Astrocyte (in vitro differentiated cells and primary cell): ENCODE data around the gene C2CD4A. TPM values are rescaled to one million over a fixed set of nuclear protein-coding genes. Genes with fewer than 3 reads are reported as not detected.

Source experiments
- DNase-seq: peaks from one replicate; pipeline ENCODE4 v3.0.0-alpha.2; 2010; ENCODE audit warnings: low read depth
- FAIRE-seq: peaks from 2 replicates; lab custom pipeline; 2011; peaks lifted over from hg19 to GRCh38; lab: Jason Lieb, UNC
- H2AFZ ChIP-seq: 2 replicates; pipeline ENCODE4 v1.6.0; 2012; ENCODE audit warnings: low read depth, low read length, inconsistent platforms
- H3K27ac ChIP-seq: 2 replicates; pipeline ENCODE4 v1.5.1; 2011; ENCODE audit warnings: low read depth, low read length, inconsistent platforms
- H3K27me3 ChIP-seq: 2 replicates; pipeline ENCODE4 v1.6.0; 2011; ENCODE audit warnings: low read length, inconsistent platforms; ENCODE audit not compliant: insufficient read depth
- H3K36me3 ChIP-seq: 2 replicates; pipeline ENCODE4 v1.5.1; 2011; ENCODE audit warnings: low read length, inconsistent platforms; ENCODE audit not compliant: insufficient read depth
- H3K4me1 ChIP-seq: 2 replicates; pipeline ENCODE4 v1.5.1; 2011; ENCODE audit warnings: low read length, inconsistent platforms; ENCODE audit not compliant: insufficient read depth
- H3K4me2 ChIP-seq: 2 replicates; pipeline ENCODE4 v1.6.0; 2012; ENCODE audit warnings: low read length, inconsistent platforms
- H3K4me3 ChIP-seq: 2 replicates; pipeline ENCODE4 v1.5.1; 2011; ENCODE audit warnings: low read depth, mild to moderate bottlenecking, low read length, inconsistent platforms; ENCODE audit not compliant: insufficient read depth
- H3K79me2 ChIP-seq: 2 replicates; pipeline ENCODE4 v1.6.0; 2012; ENCODE audit warnings: mild to moderate bottlenecking, low read length, inconsistent platforms; ENCODE audit not compliant: insufficient read depth
- H3K9ac ChIP-seq: 2 replicates; pipeline ENCODE4 v1.6.0; 2012; ENCODE audit warnings: mild to moderate bottlenecking, low read length, inconsistent platforms
- H3K9me3 ChIP-seq: 2 replicates; pipeline ENCODE4 v1.5.1; 2012; ENCODE audit warnings: low read depth, mild to moderate bottlenecking, low read length, inconsistent platforms; ENCODE audit not compliant: insufficient read depth
- H4K20me1 ChIP-seq: 2 replicates; pipeline ENCODE4 v1.6.0; 2012; ENCODE audit warnings: low read length, inconsistent platforms; ENCODE audit not compliant: insufficient read depth
- H3K27ac Mint-ChIP-seq: one replicate; pipeline ENCODE4 v1.8.0; 2021; ENCODE audit warnings: mild to moderate bottlenecking, mixed read lengths; ENCODE audit not compliant: unreplicated experiment
- H3K27me3 Mint-ChIP-seq: one replicate; pipeline ENCODE4 v1.8.0; 2021; ENCODE audit warnings: low read depth, mixed read lengths; ENCODE audit not compliant: unreplicated experiment
- H3K36me3 Mint-ChIP-seq: one replicate; pipeline ENCODE4 v1.8.0; 2021; ENCODE audit warnings: low read depth, mixed read lengths; ENCODE audit not compliant: unreplicated experiment
- H3K4me1 Mint-ChIP-seq: one replicate; pipeline ENCODE4 v1.8.0; 2021; ENCODE audit warnings: low read depth, mixed read lengths; ENCODE audit not compliant: unreplicated experiment
- H3K4me3 Mint-ChIP-seq: one replicate; pipeline ENCODE4 v1.8.0; 2021; ENCODE audit warnings: mild to moderate bottlenecking, moderate library complexity, mixed read lengths; ENCODE audit not compliant: unreplicated experiment
- H3K9me3 Mint-ChIP-seq: one replicate; pipeline ENCODE4 v1.8.0; 2021; ENCODE audit warnings: mild to moderate bottlenecking, mixed read lengths; ENCODE audit not compliant: unreplicated experiment
- CTCF ChIP-seq: IDR thresholded peaks from 2 replicates; pipeline ENCODE4 v1.5.1; 2011; ENCODE audit warnings: low read depth, mild to moderate bottlenecking, inconsistent platforms, low read length, moderate library complexity; ENCODE audit not compliant: insufficient read depth
- EZH2 ChIP-seq: IDR thresholded peaks from 2 replicates; pipeline ENCODE4 v1.6.1; 2012; ENCODE audit warnings: mild to moderate bottlenecking, low read length, inconsistent platforms; ENCODE audit not compliant: insufficient read depth
- total RNA-seq: library from RNA; stranded (reverse); gene quantifications from 2 replicates; pipeline ENCODE4 v1.2.1, GENCODE V29; 2021

C2CD4A gene
- total RNA-seq, 1 donor from 2014 or later = not detected

- no peaks in the 10 kb centered on the region for H3K4me1 ChIP-seq
- H3K79me2 ChIP-seq = no peaks in the 10 kb centered on the region
- no peaks in the 10 kb centered on the region for H3K36me3 ChIP-seq
- H2AFZ ChIP-seq = no peak overlapping the region
- H3K9me3 ChIP-seq = no peaks in the 10 kb centered on the region
- no peak overlapping the region for H3K4me3 ChIP-seq
- Mint-ChIP-seq H3K9me3 (peaks cover 7% of the 10 kb centered on the region), H3K4me1 (no peaks in the 10 kb centered on the region), H3K27ac (no peak overlapping the region), H3K27me3 (no peaks in the 10 kb centered on the region), H3K36me3 (no peaks in the 10 kb centered on the region), H3K4me3 (no peak overlapping the region)
- no peak overlapping the region for H3K4me2 ChIP-seq
- no peaks in the 10 kb centered on the region for H4K20me1 ChIP-seq
- no peaks in the 10 kb centered on the region for H3K27me3 ChIP-seq
- TF ChIP-seq EZH2 (no peak), CTCF (no peak)
- DNase-seq = no peak
- no peak for FAIRE-seq
- no peak overlapping the region for H3K27ac ChIP-seq
- no peak overlapping the region for H3K9ac ChIP-seq
These were observed 12.8 kb downstream of the C2CD4A start for GRCh38 chr15:62079594-62079993.

- TF ChIP-seq CTCF = no peak
- TF ChIP-seq EZH2 = no peak
- Histone ChIP-seq H3K27me3 (no peaks in the 10 kb centered on the region), H3K9ac (no peak overlapping the region), H3K4me3 (no peak overlapping the region), H3K4me1 (no peaks in the 10 kb centered on the region), H2AFZ (no peak overlapping the region), H3K27ac (no peak overlapping the region), H3K79me2 (no peaks in the 10 kb centered on the region), H3K9me3 (no peaks in the 10 kb centered on the region), H4K20me1 (no peaks in the 10 kb centered on the region), H3K4me2 (no peak overlapping the region), H3K36me3 (no peaks in the 10 kb centered on the region)
- Mint-ChIP-seq H3K9me3 (peaks cover 8% of the 10 kb centered on the region), H3K27me3 (no peaks in the 10 kb centered on the region), H3K36me3 (no peaks in the 10 kb centered on the region), H3K4me1 (peaks cover 7% of the 10 kb centered on the region), H3K27ac (no peak overlapping the region), H3K4me3 (no peak overlapping the region)
- FAIRE-seq = no peak
- DNase-seq = no peak
These were observed 16.7 kb downstream of the C2CD4A start for GRCh38 chr15:62083194-62084154.

GRCh38 chr15:62085740-62086139, 19.0 kb downstream of the C2CD4A start:
- Histone ChIP-seq H4K20me1 (no peaks in the 10 kb centered on the region), H2AFZ (no peak overlapping the region), H3K27ac (no peak overlapping the region), H3K36me3 (no peaks in the 10 kb centered on the region), H3K9ac (no peak overlapping the region), H3K27me3 (no peaks in the 10 kb centered on the region), H3K4me2 (no peak overlapping the region), H3K9me3 (no peaks in the 10 kb centered on the region), H3K79me2 (no peaks in the 10 kb centered on the region), H3K4me1 (no peaks in the 10 kb centered on the region), H3K4me3 (no peak overlapping the region)
- TF ChIP-seq EZH2 = no peak
- no peak for TF ChIP-seq CTCF
- DNase-seq = no peak
- peak overlapping the region; percentile 54 for H3K27ac Mint-ChIP-seq
- H3K4me1 Mint-ChIP-seq = peaks cover 7% of the 10 kb centered on the region
- H3K27me3 Mint-ChIP-seq = no peaks in the 10 kb centered on the region
- peaks cover 8% of the 10 kb centered on the region for H3K9me3 Mint-ChIP-seq
- H3K36me3 Mint-ChIP-seq = no peaks in the 10 kb centered on the region
- H3K4me3 Mint-ChIP-seq = no peak overlapping the region
- FAIRE-seq = no peak
